Ovary (tissue), 3 donors: ENCODE results near the gene NAMPT.

Experiments used
- POLR2A ChIP-seq: fragments of 450-650 bp; IDR thresholded peaks from one replicate; pipeline ENCODE4 v1.6.1; 2017; ENCODE audit warnings: antibody characterized with exemption, mild to moderate bottlenecking, moderate library complexity
- TF ChIP-seq, protein P1 (sequence below), 3 donors: fragments of 450-650 bp in 2 of 3; fragments of 200-600 bp in 1 of 3; IDR thresholded peaks; one replicate each; pipeline versions ENCODE4 v1.5.1 to v1.8.0; 2016 to 2022; ENCODE audit warnings: antibody characterized with exemption in 3 of 3, mild to moderate bottlenecking in 1 of 3
- donor health status: DM: no; HTN: no; CAD: no.

DNA sequence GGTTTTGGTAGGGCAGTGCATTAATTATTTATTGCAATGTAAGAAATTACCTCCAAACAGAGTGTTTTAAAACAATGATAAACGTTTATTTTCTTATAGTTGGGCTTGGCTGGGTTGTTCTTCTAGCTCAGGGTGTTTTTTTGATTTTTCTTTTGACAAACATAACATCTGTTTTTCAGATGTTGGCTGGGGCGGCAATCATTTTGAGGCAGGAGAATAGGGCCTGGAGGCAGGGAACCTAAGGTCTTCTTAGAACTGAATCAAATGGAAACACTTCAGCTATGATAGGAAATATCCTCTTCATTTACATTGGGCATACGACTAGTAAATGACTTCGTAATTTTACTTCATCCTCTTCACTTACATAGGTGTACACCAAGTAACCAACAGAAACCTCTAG, 47.4 kb upstream of the NAMPT start:
- TF ChIP-seq, protein P1, sequence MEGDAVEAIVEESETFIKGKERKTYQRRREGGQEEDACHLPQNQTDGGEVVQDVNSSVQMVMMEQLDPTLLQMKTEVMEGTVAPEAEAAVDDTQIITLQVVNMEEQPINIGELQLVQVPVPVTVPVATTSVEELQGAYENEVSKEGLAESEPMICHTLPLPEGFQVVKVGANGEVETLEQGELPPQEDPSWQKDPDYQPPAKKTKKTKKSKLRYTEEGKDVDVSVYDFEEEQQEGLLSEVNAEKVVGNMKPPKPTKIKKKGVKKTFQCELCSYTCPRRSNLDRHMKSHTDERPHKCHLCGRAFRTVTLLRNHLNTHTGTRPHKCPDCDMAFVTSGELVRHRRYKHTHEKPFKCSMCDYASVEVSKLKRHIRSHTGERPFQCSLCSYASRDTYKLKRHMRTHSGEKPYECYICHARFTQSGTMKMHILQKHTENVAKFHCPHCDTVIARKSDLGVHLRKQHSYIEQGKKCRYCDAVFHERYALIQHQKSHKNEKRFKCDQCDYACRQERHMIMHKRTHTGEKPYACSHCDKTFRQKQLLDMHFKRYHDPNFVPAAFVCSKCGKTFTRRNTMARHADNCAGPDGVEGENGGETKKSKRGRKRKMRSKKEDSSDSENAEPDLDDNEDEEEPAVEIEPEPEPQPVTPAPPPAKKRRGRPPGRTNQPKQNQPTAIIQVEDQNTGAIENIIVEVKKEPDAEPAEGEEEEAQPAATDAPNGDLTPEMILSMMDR (IDR thresholded peaks at IDR 0.05) = no peak
- no peak for TF ChIP-seq POLR2A
